HepG2 (cell line): Measurements from ENCODE around the gene LTB4R. TPM values are rescaled to one million over a fixed set of nuclear protein-coding genes. Genes with fewer than 3 reads are reported as not detected.

Source experiments
- ATAC-seq: fragments of 200-7000 bp; cut with Tn5 transposase; 3 replicates; pipeline ENCODE4 v1.9.1; 2020; ENCODE audit warnings: mild to moderate bottlenecking, moderate library complexity
- BruUV-seq: library from RNA; stranded (reverse); fragments of 400-500 nt; replicated peaks from 2 replicates; lab custom pipeline; 2021; lab: Mats Ljungman, UMichigan
- CTCF ChIA-PET: fragments of 300-600 bp; formaldehyde crosslinking; extraction: SDS; loops from one replicate; lab custom pipeline; 2021; ENCODE audit warnings: low total read pairs, inconsistent platforms, low intra/inter-chr PET ratio; lab: Yijun Ruan, JAX
- POLR2A ChIA-PET: fragments of 350-600 bp; sonication (Branson Sonifier 250); formaldehyde crosslinking; loops from one replicate; lab custom pipeline; 2020; ENCODE audit warnings: antibody characterized with exemption, inconsistent platforms; lab: Yijun Ruan, JAX
- DNase-seq: peaks from one replicate; pipeline ENCODE4 v3.0.0-alpha.2; 2015; ENCODE audit warnings: low spot score
- FAIRE-seq: peaks from 3 replicates; lab custom pipeline; 2011; peaks lifted over from hg19 to GRCh38; lab: Jason Lieb, UNC
- H2AFZ ChIP-seq: one replicate; pipeline ENCODE4 v1.6.1; 2011; ENCODE audit warnings: low read length, inconsistent platforms
- H3K27ac ChIP-seq: fragments of 300-600 bp; 3 replicates; pipeline ENCODE4 v1.8.0; 2011; ENCODE audit warnings: mixed run types, mild to moderate bottlenecking, mixed read lengths, low read length, inconsistent platforms; ENCODE audit not compliant: insufficient read depth; ENCODE audit errors: extremely low read length
- H3K27me3 ChIP-seq, 2 experiments: fragments of 200-600 bp in 1 of 2; 2 replicates in 1 of 2; 3 replicates in 1 of 2; pipeline versions ENCODE4 v1.6.0 to v1.8.0; 2011; ENCODE audit warnings: low read length in 2 of 2, mild to moderate bottlenecking in 2 of 2, moderate library complexity in 2 of 2, inconsistent platforms in 1 of 2; ENCODE audit not compliant: insufficient read depth in 2 of 2, control insufficient read depth in 1 of 2
- H3K36me3 ChIP-seq, 2 experiments: fragments of 200-600 bp in 1 of 2; replicated peaks in 1 of 2; 2 replicates in 1 of 2; 3 replicates in 1 of 2; pipeline versions ENCODE4 v1.5.1 to v1.8.0; 2011; ENCODE audit warnings: low read length in 2 of 2, inconsistent platforms in 1 of 2; ENCODE audit not compliant: insufficient read depth in 2 of 2, control insufficient read depth in 1 of 2
- H3K4me1 ChIP-seq: 2 replicates; pipeline ENCODE4 v1.5.1; 2012; ENCODE audit warnings: low read length, inconsistent platforms; ENCODE audit not compliant: insufficient read depth
- H3K4me2 ChIP-seq: 2 replicates; pipeline ENCODE4 v1.6.0; 2011; ENCODE audit warnings: low read depth, low read length, inconsistent platforms
- H3K4me3 ChIP-seq, 3 experiments: fragments of 200-600 bp in 1 of 3; sonication (generic), shearing (Covaris generic) in 1 of 3; replicated peaks in 1 of 3; 2 replicates each; pipeline ENCODE4 v1.5.1; 2011 to 2016; ENCODE audit warnings: low read length in 3 of 3, inconsistent platforms in 2 of 3, low read depth in 2 of 3, mild to moderate bottlenecking in 2 of 3, control low read depth in 1 of 3, mixed read lengths in 1 of 3; ENCODE audit not compliant: insufficient read depth in 1 of 3
- H3K79me2 ChIP-seq: one replicate; pipeline ENCODE4 v1.6.1; 2011; ENCODE audit warnings: low read length, inconsistent platforms; ENCODE audit not compliant: insufficient read depth
- H3K9ac ChIP-seq: 2 replicates; pipeline ENCODE4 v1.6.0; 2011; ENCODE audit warnings: mild to moderate bottlenecking, low read depth, low read length, inconsistent platforms; ENCODE audit not compliant: insufficient read depth
- H3K9me3 ChIP-seq: 2 replicates; pipeline ENCODE4 v1.5.1; 2012; ENCODE audit warnings: mild to moderate bottlenecking, low read length
- H4K20me1 ChIP-seq: 2 replicates; pipeline ENCODE4 v1.6.0; 2011; ENCODE audit warnings: inconsistent platforms, mild to moderate bottlenecking, low read length, moderate library complexity; ENCODE audit not compliant: insufficient read depth
- ATRX ChIP-seq: sonication (generic); formaldehyde crosslinking; IDR thresholded peaks from 2 replicates; pipeline ENCODE4 v1.4.0; 2020; ENCODE audit warnings: missing genetic modification reagents, borderline replicate concordance
- BCL3 ChIP-seq: sonication (generic); formaldehyde crosslinking; IDR thresholded peaks from 2 replicates; pipeline ENCODE4 v1.5.1; 2020; ENCODE audit warnings: mild to moderate bottlenecking, missing genetic modification reagents, moderate library complexity
- CTCF ChIP-seq: sonication (generic); formaldehyde crosslinking; IDR thresholded peaks from 2 replicates; pipeline ENCODE4 v1.5.0; 2020; ENCODE audit warnings: mild to moderate bottlenecking, missing genetic modification reagents, moderate library complexity
- MTA1 ChIP-seq: sonication (generic); formaldehyde crosslinking; IDR thresholded peaks from 2 replicates; pipeline ENCODE4 v1.4.0; 2020; ENCODE audit warnings: missing genetic modification reagents, mild to moderate bottlenecking, borderline replicate concordance
- REPIN1 ChIP-seq: sonication (generic); formaldehyde crosslinking; IDR thresholded peaks from 2 replicates; pipeline ENCODE4 v1.8.0; 2022; ENCODE audit warnings: missing genetic modification reagents, low read depth, mild to moderate bottlenecking, borderline replicate concordance
- STAG1 ChIP-seq: sonication (generic); formaldehyde crosslinking; IDR thresholded peaks from 2 replicates; pipeline ENCODE4 v1.4.0; 2020; ENCODE audit warnings: missing genetic modification reagents
- ZNF160 ChIP-seq: sonication (generic); formaldehyde crosslinking; IDR thresholded peaks from 2 replicates; pipeline ENCODE4 v1.8.0; 2022; ENCODE audit warnings: mild to moderate bottlenecking, inconsistent platforms, missing genetic modification reagents
- ZNF225 ChIP-seq: sonication (generic); formaldehyde crosslinking; IDR thresholded peaks from 2 replicates; pipeline ENCODE4 v1.4.0; 2020; ENCODE audit warnings: mild to moderate bottlenecking, missing genetic modification reagents
- ZNF263 ChIP-seq: sonication (generic); formaldehyde crosslinking; IDR thresholded peaks from 2 replicates; pipeline ENCODE4 v1.4.0; 2020; ENCODE audit warnings: missing genetic modification reagents
- ZNF383 ChIP-seq: sonication (generic); formaldehyde crosslinking; IDR thresholded peaks from 2 replicates; pipeline ENCODE4 v1.4.0; 2020; ENCODE audit warnings: missing genetic modification reagents, mild to moderate bottlenecking, borderline replicate concordance
- ZNF574 ChIP-seq: sonication (generic); formaldehyde crosslinking; IDR thresholded peaks from 2 replicates; pipeline ENCODE4 v1.4.0; 2020; ENCODE audit warnings: missing genetic modification reagents
- ZNF687 ChIP-seq: sonication (generic); formaldehyde crosslinking; IDR thresholded peaks from 2 replicates; pipeline ENCODE4 v1.5.1; 2020; ENCODE audit warnings: mild to moderate bottlenecking, missing genetic modification reagents, moderate library complexity
- ZNF883 ChIP-seq: sonication (generic); formaldehyde crosslinking; IDR thresholded peaks from 2 replicates; pipeline ENCODE4 v1.5.1; 2020; ENCODE audit warnings: mild to moderate bottlenecking, missing genetic modification reagents; ENCODE audit errors: not compliant biosample characterization
- WGBS: methylation state at CpG from one replicate; pipeline ENCODE4 v1.1.6; 2017; ENCODE audit warnings: low lambda C conversion rate; 5-methylcytosine and 5-hydroxymethylcytosine counted together
- in situ Hi-C: cut with HindIII; loops from 2 replicates; pipeline ENCODE4 v1.10.0; 2017; ENCODE audit warnings: low pct_unique_long_range_greater_than_20kb; ENCODE audit not compliant: extremely low pct_ligation_motif_present
- intact Hi-C: fragments of 100-400 bp; cut with micrococcal nuclease; formaldehyde crosslinking; loops from one replicate; pipeline ENCODE4 v1.10.0; 2022; ENCODE audit not compliant: unreplicated experiment
- polyA plus RNA-seq, 8 experiments: library from polyadenylated mRNA; depleted of rRNA in 3 of 8; stranded (reverse) in 7 of 8; unstranded in 1 of 8; fragments of >200 nt; fragmentation: Illumina TruSeq in 4 of 8; extraction: Trizol in 4 of 8; gene quantifications; 2 replicates each; pipeline versions ENCODE4 v1.2.1 to v1.2.3, GENCODE V29; 2011 to 2016; ENCODE audit warnings: low read depth in 4 of 8, missing spikeins in 1 of 8, mixed read lengths in 1 of 8; ENCODE audit not compliant: insufficient read depth in 1 of 8
- total RNA-seq, 5 experiments: library from RNA; depleted of rRNA; stranded (reverse); fragments of >200 nt; fragmentation: Illumina TruSeq; extraction: Trizol; gene quantifications; 2 replicates each; pipeline ENCODE4 v1.2.3, GENCODE V29; 2016; ENCODE audit warnings: low read depth in 1 of 5

Gene LTB4R
- total and polyA plus RNA-seq, 2 of the 13 experiments (the other 11 are each of a cell fraction or from before 2014, with no cell fraction given) = 3.2 to 8.2 TPM

GRCh38 chr14:24324024-24324423 is 12.7 kb downstream of the LTB4R start:
- no peaks in the 10 kb centered on the region for H4K20me1 ChIP-seq
- peaks cover 25 to 76% of the 10 kb centered on the region in 2 experiments for H3K27me3 ChIP-seq
- FAIRE-seq (no peak), ATAC-seq (peak; percentile 21), DNase-seq (no peak)
- no peaks in the 10 kb centered on the region for H3K9me3 ChIP-seq
- peaks cover 9% of the 10 kb centered on the region for H3K4me1 ChIP-seq
- intact Hi-C loops = no loop called here
- 24% methylated on average over 6 of the region's 6 CpGs for WGBS
- no peak overlapping the region for H3K27ac ChIP-seq
- ChIA-PET CTCF (no interaction called here), POLR2A (interaction anchor here (0.8 to 1.3 kb wide), 3 partner anchors 24 to 108 kb away, joined by 3 to 5 read pairs (median 4); partner anchors contain the start of genes DHRS1, NOP9 and TINF2)
- BruUV-seq = no TSS peak
- H3K9ac ChIP-seq = no peak overlapping the region
- no peaks in the 10 kb centered on the region for H3K79me2 ChIP-seq
- no peaks in the 10 kb centered on the region for H3K36me3 ChIP-seq
- H3K4me2 ChIP-seq = no peak overlapping the region
- H2AFZ ChIP-seq = no peak overlapping the region
- no peak overlapping the region for H3K4me3 ChIP-seq
- in situ Hi-C loops = no loop called here
- TF ChIP-seq ZNF574 (CRISPR knock-in tag) = 0 out of 2 replicates have a peak, but pooled peaks have one; percentile 14
- TF ChIP-seq ZNF160 (CRISPR knock-in tag) = no peak
- TF ChIP-seq BCL3 (CRISPR knock-in tag) = 0 out of 2 replicates have a peak, but pooled peaks have one; percentile 45
- TF ChIP-seq ZNF687 = peak; percentile 30; the same call in 1 of the 2 replicates
- TF ChIP-seq ZNF883 (CRISPR knock-in tag) = peak; percentile 51
- TF ChIP-seq ATRX (CRISPR knock-in tag) = 0 out of 2 replicates have a peak, but pooled peaks have one; percentile 40
- peak; percentile 14; the same call in 1 of the 2 replicates for TF ChIP-seq MTA1 (CRISPR knock-in tag)
- no peak for TF ChIP-seq ZNF383
- peak; percentile 39; the same call in 1 of the 2 replicates for TF ChIP-seq ZNF263 (CRISPR knock-in tag)
- 0 out of 2 replicates have a peak, but pooled peaks have one; percentile 44 for TF ChIP-seq ZNF225 (CRISPR knock-in tag)
- TF ChIP-seq REPIN1 (CRISPR knock-in tag) = no peak
- 0 out of 2 replicates have a peak, but pooled peaks have one; percentile 7 for TF ChIP-seq STAG1 (CRISPR knock-in tag)
- TF ChIP-seq CTCF (CRISPR knock-in tag) = peak; percentile 52
